Left forelimb (tissue), 1 donor: ENCODE measurements around the gene MDK.
A peak's percentile ranks its signal among the peaks of the same experiment; 100 is the strongest.

Experiments
- DNase-seq: peaks from one replicate; pipeline ENCODE4 v3.0.0-alpha.2; 2018; ENCODE audit warnings: low spot score

Gene MDK, protein sequence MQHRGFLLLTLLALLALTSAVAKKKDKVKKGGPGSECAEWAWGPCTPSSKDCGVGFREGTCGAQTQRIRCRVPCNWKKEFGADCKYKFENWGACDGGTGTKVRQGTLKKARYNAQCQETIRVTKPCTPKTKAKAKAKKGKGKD

DNA sequence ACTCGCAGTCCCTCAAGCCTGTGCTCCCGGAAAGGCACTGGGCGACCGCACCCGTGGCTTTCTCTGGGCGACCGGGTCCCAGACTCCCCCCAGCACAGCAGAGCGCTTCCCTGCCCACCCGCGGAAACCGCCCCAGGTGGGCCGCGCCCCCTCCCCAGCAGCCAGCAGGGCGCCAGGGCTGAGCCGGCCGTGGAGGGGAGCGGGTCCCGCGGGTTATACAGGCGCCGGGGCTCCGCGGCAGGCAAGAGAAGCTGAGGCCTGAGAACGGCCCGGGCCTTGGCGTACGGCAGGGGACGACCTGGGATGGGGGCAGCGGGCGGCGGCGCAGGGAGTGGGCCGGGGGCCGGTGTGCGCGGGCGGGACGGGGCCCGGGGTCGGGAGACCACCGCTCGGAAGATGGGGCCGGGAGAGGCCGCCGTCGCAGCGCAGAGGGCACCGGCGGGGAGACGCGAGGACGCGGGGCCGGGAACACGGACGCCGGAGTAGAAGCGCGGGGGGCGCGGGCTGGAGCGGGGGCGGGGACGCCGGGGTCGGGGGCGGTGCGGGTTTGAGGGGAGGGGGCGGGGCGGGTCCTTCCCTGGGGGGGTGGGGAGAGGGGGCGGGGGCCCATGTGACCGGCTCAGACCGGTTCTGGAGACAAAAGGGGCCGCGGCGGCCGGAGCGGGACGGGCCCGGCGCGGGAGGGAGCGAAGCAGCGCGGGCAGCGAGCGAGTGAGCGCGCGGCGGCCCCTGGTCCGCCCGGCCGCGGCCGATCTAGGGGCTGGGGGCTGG lies at the start of gene MDK:
TSS of gene MDK (plus strand) at position 622 of the 771 bp plus-strand sequence. CDS start 389 bp downstream, outside the sequence.
- peak; percentile 83 for DNase-seq

DNA sequence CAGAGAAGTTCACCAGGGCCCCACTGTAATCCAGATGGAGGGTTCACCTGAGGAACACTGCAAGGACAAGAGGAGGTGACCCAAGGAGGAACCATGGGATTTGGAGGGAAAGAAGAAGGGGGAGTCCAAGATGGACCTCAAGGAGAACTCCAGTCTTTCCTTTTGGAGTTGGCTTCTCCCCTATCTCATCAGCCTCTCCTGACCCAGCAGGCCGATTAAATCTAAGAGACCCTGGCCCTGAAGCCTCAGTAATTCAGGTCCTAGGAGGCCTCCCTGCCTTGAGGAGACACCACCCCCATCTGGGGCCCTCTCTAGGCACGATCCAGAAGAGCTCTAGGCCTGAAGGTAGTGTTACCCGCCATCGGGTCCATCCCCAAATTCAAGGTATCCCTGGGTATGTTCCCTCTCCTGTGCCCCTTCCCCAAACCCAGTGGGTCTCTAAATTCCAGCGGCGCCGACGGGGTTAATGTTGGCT lies 49.3 kb upstream of the MDK start:
- no peak for DNase-seq

DNA sequence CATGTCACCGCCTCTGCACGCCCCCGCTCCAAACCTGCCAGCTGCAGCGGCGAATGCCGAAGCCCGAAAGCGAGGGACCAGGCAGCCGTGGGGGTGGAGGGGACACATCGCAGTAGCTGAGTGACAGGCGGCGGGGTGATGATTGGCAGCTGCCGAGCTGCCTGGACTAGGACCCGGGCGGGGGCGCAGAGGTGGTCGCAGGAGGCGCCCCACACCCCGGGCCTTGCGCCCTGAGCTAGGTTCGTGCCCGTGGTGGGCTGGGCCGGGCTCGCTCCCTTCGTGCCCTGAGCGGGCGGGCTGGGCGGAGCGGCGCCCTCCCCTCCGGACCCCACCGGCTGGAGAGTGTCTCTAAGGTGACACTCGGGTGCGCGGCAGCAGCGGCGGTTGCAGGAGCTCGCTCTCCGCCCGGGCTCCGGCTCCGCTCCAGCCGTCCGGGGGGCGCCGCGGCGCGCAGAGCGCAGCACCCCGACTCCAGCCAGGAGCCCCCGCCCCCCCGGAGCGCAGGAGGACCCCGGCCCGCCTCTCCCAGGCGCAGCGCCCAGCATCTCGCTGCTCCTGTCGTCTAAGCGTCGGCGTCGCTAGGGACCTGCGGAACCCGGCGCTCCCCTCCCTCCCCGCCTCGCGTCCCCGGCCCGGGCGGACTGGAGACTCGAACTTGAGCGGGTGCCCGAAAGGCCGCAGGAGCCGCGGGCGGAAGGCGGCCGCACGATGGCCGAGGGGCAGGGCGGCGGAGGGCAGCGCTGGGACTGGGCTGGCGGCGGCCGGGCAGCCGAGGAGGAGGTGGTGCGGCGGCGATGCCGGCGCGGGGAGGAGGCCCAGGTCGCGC lies 48.7 kb upstream of the MDK start:
- DNase-seq: no peak

- no peak for DNase-seq
Observed at GRCh38 chr11:46333394-46333947, 48.0 kb upstream of the MDK start.

- DNase-seq: no peak
Observed at GRCh38 chr11:46334211-46334610, 47.3 kb upstream of the MDK start.

DNA sequence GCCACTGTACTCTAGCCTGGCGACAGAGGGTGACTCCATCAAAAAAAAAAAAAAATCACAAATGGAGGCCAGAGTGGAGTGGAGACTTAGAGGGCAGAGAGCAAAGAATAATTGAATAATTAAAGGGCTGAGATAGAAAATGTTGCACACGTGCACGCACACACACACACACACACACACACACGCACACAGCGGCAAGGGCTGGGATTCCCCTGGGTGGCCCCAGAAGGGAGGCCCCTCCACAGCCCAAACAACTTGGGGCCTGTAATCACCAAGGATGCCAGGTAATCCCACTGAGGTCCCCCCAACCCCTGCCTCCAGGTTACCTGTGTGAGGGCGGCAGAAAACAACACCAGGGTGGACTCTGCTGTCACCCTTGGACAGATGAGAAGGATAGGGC lies 46.2 kb upstream of the MDK start:
- DNase-seq: no peak

DNA sequence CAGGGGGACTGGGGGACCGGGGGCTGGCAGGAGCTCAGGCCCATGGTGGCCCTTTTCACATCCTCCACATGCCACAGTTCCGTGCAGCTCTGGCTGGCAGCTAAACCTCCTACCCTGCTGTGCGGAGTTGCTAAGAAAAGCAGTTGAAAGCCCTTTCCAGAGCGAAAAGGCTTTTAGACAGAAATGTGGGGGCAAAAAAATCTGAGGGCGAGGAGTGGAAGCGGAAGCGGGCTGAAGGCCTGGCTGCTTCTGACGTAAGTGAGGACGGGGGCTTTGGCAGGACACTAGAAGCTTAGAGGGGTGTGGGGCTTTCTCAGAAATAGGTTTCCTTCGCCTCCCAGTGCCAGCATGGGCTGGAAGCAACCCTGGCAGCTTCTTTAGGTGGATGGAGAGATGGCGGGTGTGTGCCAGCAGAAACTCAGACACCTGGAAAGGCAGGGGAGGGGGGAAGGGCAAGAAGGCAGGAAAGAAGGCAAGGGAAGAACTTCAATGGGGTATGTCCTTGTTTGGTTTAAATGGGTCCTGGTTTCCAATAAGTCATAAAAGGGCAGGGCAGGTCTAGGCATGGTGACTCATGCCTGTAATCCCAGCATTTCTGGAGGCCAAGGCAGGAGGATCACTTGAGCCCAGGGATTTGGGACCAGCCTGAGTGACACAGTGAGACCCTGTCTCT lies 45.4 kb upstream of the MDK start:
- DNase-seq: no peak

- DNase-seq: no peak
Observed at GRCh38 chr11:46336563-46337180, 44.8 kb upstream of the MDK start.

DNA sequence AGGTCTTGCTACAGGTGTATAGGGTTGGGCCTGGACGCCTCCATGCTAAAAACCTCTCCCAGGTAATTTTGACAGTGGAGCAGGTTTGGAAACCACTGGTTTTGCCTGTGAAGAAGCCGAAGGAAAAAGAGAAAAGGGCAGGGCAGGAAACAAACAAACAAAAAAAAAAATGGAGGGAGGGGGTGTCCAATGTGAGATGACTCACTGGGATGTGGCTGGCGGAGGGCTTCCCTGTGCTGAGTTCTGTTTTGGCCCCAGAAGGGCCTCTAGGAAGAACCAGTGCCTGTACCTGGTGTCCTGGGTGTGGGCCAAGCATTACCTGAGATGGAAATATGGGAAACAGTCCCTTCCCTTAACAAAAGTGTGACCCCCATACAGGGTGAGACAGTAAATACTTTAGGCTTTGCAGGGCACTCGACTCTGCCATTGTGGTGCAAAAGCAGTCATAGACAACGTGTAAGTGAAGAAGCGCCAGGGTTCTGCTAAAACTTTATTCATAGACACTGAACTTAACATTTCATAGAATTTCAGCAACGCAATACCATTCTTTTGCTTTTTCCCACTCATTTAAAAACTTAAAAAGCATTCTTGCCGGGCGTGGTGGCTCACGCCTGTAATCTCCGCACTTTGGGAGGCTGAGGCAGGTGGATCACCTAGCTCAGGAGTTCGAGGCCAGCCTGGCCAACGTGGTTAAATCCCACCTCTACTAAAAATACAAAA lies 43.7 kb upstream of the MDK start:
- no peak for DNase-seq

DNA sequence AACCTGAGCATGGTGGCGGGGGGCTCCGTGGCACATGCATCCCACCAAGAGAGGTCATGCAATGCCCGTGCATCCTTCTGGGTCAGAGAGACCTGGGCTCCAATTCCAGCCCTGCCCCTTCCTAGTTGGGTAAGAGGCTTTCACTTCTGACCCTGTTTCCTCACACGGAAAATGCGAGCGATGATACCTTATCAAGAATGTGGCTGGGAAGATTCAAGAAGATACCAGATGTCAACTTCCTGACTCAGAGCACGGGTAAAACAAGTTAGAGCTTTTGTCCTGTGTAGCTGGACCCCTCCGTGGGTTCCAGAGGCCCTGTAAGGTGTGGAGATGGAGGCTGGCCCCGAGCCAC lies 42.9 kb upstream of the MDK start:
- no peak for DNase-seq

DNA sequence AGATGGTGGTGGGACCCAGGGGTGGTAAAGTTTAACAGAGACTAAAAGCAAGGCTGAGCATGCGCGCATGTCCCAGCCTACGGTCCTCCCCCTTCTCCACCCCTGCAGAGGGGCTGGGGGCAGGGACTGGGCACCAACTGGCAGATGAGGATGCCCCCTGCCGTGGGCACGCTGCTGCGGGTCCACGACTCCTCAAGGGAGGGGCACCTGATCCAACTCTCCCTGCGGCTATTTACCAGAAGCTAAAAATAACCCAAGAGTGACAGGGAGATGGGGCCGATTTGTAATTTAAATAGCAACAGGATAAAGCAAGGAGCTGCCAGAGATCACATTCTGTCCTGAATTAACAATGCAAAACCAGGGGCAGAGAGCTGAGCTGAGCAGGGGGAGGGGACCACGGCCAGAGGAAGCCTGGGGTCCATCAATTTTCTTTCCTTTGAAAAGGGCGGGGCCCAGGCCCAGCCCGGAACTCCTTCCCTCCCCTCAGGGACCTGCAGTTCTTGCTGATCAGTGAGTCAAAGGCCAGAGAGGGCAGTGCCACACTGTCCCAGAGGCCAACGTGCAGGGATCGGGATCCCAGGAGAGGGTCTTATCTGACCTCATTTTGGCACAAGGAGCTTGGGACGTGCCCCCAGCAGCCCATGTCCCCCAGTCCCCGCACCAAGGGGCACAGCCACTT lies 42.3 kb upstream of the MDK start:
- no peak for DNase-seq

- no peak for DNase-seq
Observed at GRCh38 chr11:46339816-46340215, 41.7 kb upstream of the MDK start.

GRCh38 chr11:46341454-46341853 lies 40.0 kb upstream of the MDK start:
- DNase-seq: no peak

DNA sequence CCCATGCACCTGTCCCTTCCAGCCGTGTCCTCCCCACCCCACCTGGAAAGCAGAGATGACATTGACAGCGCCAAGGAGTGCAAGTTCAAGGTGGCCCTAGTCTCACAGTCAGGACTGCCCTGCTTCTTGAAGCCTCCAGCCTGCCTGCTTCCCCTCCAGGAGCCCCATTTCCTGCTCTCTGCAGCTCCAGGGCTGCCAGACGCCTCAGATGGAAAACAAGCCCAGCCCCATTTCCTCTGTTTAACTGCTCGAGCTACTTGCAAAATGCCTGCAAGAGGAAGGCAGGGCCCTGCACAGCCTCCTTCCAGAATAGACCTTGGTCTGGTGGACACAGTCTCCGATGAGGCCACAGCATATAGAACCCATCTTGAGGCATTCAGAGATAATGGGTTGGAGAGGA lies 39.2 kb upstream of the MDK start:
- no peak for DNase-seq

DNA sequence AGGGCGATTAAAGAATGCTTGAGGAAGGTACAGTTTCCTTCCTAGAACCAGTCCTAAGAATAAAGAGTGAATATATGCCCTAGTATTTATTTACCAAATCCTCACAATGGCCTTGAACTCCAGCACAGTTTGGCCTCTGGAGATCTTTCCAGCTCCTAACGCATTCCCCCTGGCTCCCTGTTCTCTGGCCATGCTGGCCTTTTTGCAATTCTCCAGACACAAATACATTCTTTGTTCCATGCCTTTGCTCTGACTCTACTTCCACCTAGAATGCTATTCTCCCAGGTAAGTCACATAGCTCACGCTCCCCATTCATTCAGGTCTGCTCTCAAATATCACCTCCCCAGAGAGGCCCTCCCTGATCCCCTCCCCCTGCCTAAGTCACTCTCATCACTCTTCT lies 37.9 kb upstream of the MDK start:
- DNase-seq: no peak

DNA sequence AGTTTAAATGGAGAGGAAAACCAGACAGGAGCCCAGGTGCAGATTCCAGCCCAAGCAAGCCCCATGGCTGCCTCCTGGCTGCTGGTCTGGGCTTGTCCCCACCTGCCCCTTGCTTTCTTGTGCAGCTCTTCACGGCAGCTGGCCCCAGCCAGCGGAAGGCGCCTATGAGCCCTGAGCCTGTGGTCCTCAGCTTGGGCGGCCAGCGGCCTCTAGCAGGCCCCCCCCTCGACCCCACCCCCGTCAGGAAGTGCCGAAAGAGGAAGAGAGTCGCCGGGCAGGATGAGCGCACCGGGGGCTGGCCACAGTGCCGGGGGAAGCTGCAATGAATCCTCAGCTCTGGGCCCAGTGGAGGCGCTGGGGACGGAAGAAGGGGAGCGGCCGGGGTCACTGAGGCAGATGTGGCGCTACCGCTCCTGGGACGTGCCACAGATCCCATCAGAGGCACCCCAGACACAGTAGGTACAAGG lies 36.3 kb upstream of the MDK start:
- DNase-seq: no peak

- no peak for DNase-seq
Observed at GRCh38 chr11:46345881-46346484, 35.5 kb upstream of the MDK start.

DNA sequence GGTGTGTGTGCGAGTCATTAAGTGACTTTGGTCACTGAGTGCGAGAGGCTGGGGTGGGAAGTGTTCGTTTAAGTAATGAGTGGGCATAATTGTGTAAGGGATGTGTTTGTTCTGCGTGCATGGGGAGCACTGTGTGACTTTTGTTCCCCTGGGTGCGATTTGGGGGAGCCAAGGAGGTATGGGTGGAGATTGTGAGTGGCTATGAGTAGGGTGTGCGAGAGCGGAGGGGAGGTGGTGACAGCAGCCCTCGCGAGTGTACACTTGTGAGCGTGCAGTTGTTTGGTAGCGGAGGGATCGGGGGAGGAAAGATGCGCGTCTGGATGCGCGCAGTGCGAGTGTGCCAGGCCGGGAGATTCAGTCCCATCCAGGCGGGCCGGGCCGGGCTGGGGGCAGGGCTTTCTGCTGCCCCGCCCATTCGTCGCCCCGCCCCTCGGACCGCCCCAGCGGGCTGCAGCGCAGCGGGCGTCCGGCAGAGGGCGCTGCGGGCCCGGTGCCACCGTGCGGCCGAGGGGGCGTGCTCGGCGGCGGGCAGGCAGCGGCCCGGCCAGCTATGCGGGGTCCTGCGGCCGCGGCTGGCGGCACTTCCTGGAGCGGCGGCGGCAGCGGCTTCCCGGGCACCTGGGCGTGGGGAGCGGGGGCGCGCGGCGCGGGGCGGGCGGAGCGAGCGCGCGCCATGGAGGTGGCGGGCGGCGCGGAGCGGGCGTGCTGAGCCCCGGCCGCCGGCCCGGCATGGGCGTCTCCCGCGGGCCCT lies 34.4 kb upstream of the MDK start, which contains the start of gene DGKZ:
TSS of gene DGKZ (plus strand) at position 578 of the 751 bp plus-strand sequence. CDS start 197 bp downstream, outside the sequence.
- DNase-seq: peak; percentile 92
